Pons (tissue), 1 donor: ENCODE measurements around the gene RNF4.
"Not testable (repeated sequence)": the region's sequence is repeated elsewhere in the genome, so short reads cannot be mapped to it uniquely, and the experiment has no call there.

Source experiments
- DNase-seq: peaks from one replicate; pipeline ENCODE4 v3.0.0-alpha.2; 2016; ENCODE audit warnings: low spot score

Gene RNF4, protein sequence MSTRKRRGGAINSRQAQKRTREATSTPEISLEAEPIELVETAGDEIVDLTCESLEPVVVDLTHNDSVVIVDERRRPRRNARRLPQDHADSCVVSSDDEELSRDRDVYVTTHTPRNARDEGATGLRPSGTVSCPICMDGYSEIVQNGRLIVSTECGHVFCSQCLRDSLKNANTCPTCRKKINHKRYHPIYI

DNA sequence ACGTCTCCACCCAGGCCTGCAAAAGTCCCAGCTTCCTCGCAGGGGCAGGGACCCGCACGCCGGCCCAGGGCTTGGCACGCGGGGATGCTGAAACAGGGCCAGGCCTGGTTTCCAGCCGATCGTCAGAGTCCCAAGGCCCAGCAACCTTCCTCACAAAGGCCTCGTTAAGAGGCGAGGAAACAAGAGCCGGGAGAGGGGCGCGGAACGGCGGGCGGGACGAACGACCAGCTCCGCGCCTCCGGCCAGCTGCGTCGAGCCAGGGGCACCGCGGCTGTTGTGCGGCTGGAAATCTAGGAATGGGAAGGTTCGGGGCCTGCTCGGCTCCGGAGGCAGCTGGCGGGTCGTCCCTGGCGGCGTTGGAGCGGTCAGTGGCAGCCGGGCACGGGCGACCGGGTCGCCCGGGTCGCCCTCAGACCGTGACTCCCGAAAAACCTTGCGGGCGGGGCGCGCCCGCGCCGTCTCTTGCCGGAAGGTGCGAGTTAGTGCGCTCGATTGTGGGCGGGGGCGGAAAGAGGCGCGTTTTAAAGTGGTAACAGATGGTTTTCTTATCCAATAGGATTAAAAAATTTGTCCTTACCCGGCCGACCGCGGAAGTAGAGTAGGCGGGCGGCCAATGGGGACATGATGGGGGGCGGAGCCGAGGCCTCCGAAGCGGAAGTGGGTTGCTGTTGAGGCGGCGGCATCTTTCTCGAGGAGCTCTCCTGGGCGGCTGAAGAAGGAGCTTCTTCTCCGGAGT lies at the start of gene RNF4:
TSS of gene RNF4 (plus strand) at position 651 of the 736 bp plus-strand sequence. CDS start 21,388 bp downstream, outside the sequence.
- DNase-seq, result peak; percentile 97

DNA sequence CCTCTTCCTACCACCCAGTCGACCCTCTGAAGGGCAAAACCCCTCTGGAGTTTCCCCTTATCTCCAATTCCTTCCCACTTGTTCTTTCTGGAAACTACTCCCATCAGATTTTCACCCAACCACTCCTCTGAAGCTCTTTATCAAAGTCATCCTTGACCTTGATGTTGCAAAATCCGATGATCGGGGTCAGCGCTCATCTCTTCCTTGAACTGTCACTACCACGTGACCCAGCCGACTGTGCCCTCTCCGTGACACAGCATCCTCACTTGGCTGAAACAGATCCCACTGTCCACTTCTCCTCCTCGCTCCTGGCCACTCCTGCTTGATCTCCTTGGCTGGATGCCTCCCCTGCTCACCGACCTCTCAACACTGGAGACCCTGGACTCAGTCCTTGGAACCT lies 49.1 kb upstream of the RNF4 start:
- no peak for DNase-seq

DNA sequence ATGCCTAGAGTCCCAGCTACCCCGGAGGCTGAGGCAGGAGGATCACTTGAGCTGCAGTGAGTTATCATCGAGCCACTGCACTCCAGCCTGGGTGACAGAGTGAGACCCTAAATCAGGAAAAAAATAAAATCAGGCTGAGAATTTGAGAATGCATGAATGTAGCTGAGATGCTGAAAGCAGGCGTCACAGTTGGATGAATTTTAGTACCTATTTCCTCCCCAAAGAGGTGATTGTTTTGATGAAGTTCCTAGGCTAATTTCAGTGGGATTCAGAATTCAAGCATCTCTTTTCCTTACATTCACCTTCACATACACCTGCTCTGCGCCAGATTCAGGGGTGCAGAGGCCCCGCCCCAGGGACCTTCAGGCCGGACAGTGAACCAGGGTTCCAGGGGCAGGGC lies 47.0 kb upstream of the RNF4 start:
- DNase-seq, result no peak

DNA sequence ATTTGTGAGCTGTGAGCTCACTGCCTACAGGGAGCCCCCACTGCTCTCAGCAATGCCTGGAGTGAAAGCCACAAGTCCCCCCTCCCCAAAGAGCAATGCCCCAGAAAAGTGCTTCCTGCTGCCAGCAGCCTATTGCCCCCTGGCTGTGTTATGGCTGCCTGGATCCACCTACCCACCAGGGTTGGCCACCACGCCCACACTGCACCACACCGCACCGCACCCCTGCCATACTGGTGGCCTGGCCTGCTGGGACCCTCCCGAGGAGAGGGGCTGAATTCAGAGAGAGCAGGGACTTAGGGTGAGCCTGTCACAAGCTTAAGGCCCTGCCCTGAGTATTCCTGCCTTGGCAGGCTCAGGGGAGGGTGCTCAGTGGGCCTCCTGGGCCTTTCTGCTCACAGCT lies 45.8 kb upstream of the RNF4 start:
- no peak for DNase-seq

DNA sequence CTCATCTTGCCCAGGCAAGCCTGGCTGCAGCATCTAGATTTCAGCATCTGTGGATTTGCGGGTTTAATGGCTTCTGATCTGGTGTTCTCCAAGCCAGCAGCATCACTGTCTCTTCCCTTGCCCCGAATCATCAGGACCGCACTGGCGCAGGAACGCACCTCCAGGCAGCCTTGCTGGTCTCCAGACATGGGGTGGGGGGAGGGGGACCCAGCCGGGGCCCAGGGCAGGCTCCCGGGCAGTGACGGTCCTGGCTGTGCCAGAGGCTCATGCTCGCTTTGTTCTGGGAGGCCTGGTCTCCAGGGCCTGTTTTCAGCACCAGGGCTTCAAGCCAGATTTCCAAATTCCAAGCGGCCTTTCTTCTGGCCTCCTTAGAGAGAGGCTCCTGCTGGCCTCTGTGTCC lies 45.2 kb upstream of the RNF4 start:
- DNase-seq, result no peak

DNA sequence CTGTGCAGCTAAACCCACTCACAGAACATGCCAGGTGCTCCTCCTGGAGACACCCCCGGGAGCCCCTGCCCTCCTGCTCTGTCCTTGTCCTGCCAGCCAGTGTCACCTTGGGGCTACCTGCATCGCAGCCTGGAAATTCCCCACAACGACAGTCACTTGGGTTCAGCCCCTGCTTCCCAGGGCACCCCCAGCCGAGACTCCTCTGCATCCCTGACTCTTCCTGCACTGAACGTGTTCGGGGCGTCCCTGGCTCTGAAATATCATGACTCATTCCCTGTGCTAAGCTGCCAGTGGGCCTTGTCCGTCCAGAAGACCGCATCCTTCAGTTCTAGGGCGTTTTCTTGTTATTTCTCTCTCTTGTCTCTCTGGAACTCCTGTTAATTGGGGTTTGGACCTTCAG lies 44.3 kb upstream of the RNF4 start:
- no peak for DNase-seq

DNA sequence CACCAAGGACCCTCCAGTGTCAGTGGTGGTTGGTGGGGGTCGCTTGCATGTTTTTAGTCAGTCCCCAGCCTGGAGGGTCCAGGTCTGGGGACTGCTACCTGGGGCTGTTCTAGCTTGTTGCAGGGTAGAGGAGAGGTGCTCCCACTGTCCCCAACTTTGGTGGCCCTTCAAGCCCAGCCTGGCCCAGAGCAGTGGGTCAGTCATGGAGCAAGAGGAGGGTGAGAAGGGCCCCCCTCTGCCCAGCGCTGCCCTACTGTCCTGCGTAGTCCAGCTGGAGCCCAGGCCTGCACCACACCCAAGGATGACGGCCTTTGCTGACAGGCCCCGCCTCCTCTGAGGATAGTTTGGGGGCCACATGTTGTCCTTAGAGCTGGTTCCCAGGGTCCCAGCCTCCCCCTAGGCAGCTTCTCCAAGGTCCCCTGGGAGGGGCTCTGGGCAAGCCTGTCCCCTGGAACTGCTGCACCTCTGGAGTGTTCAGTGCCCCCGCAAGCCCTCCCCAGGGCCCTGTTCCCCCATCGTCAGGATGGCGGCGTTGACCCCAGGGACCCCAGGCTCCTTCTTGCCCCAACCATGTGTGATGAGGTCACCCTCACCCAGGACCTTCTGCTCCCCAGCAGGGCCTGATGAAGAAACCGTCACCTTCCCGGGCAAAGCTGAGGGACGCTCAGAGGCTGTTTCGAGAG lies 43.4 kb upstream of the RNF4 start:
- DNase-seq, result no peak

DNA sequence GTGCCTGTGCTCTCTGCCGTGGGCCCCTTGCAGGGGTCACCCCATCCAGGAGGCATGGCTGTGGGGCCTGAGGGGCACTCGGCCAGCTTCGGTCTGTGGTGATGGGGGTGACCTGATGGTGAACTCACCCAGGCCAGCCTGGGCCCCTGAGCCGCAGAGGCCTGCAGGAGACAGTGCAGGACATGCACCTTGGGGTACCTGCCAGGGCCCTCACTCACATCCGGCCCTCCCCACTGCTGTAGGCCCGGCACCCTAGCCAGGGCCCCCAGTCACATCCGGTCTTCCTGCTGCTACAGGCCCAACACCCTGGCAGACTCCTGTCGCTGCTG lies 42.9 kb upstream of the RNF4 start:
- no peak for DNase-seq

DNA sequence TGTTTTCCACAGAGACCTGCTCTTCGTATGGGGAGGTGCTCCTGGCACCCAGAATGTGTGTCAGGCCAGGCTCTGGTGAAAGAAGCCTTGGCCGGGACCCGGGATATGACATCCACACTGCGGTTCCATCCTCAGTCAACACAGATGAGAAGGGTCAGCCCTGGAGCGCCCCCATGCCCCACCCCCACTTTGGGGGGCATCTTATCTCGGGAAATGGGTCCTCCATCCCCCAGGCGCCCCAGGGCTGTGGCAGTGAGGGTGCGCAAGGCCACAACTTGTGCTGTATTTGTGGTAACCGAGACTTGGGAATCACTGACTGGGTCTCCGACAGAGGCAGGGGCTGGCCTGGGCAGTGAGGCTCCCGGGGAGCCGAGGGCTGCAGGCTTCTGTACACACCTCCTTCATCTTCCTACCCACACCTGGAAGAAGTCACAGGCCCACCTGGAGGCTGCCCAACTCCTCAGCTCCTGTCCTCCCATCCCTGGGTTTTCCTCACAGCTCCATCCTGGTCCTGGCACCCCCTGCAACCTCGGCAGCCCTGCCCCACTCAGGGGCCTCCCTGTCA lies 42.1 kb upstream of the RNF4 start:
- DNase-seq, result no peak

DNA sequence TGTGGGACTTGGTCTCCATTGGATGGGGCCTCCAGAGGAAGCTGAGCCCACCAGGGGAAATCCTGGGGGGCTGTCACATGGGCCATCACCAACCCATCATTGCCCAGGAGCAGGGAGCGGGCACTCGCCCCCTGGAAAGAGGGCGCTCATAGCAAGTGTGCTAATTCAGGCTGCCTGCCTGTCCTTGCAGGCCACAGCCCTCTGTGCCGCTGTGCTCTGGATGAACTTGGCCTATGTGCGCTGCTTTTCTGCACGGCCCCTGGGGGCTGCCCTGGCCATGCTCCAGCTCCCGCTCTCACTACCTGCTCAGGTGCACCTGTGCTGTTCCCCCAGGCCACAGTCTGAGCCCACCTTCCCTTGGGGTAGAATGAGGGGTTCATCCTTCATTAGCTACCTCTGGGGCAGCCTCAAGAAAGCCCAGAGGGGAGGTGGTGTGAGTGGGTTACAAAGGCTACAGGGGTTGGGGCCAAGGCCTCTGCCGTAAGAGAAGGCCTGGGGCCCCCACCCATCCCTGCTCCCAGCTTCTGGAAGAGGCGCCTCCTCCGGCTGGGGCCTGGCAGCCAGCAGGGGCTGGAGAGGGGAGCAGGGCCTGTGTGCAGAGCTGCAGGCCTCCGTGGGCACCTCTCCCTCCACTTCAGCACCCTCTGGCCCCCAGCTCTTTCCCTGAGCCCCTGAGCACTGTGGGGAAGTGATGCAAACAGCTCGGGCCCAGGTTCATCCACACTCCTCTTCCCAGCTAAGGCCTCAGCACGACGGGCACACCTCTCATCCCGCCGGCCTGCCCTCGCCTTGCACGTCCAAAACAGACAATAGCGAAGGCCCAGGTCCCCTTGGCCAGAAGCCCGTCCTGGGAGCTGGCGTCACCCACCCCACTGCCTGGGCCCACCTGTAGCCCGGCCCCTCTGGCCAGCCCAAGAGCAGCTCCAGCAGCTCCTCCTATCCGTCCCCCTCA lies 41.2 kb upstream of the RNF4 start:
- DNase-seq, result no peak

DNA sequence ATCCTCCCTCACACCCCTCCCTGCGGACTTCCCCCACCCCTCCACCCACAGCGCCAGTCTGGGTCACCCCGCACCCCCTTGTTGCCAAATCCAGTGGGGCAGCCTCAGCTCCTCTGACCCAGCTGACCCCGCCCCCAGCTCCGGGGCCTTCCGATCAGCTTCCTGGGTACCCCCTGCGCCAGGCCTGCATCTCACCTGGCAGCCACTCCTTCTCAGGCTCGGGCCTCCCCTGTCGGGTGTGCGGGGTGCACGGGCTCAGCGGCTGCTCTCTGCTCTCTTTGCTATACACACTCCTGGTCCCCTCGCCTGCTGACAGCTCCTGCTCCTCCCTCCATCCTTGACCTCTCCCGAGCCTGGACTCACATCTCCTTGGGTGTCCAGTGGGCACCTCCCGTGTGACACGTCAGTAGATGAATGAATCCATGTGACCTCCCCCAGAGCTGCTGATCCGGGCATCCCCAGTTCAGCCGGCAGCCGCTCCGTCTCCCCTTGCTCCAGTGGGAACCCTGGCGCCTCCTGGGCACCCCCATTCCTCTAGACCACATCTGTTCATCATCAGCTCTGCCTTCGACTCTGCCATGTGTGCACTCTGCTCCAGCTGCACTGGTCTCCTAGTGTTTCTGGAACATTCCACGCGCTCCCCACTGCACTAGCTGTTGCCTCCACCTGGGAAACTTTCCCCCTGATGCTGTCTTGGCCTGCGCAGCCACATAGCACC lies 40.3 kb upstream of the RNF4 start:
- DNase-seq, result no peak

DNA sequence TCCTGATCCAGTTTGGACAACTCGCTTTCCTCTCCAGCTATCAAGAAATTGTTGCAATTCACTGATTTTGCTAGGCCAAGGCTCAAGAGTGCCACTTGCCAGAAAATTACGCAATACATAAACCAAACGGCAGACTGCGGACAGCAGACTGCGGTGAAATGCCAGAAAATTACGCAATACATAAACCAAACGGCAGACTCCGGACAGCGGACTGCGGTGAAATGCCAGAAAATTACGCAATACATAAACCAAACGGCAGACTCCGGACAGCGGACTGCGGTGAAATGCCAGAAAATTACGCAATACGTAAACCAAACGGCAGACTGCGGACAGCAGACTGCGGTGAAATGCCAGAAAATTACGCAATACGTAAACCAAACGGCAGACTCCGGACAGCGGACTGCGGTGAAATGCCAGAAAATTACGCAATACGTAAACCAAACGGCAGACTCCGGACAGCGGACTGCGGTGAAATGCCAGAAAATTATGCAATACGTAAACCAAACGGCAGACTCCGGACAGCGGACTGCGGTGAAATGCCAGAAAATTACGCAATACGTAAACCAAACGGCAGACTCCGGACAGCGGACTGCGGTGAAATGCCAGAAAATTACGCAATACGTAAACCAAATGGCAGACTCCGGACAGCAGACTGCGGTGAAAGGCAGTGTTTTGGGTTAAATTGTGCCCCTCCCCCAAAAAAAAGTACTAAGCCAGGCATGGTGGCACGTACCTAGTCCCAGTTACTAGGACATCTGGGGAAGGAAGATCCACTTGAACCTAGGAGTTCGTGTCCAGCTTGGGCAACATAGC lies 38.8 kb upstream of the RNF4 start:
- not testable (repeated sequence) for DNase-seq

DNA sequence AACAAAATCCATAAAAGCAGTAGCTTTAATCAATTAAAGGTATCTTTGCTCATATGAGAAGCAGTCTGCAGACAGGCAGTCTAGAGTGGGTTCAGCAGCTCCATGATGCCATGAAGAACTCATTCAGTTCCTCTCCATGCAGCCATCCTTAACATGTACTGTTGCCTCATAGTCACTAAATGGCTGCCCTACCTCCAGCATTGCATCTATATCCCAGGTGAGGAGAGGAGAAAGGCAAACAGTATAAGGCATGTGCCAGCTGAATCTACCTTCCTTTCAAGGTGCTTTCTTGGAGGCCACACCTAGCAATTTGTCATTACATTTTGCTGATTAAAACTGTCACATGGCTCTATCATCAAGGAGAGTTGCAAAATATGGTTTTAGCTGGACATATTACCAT lies 36.9 kb upstream of the RNF4 start:
- no peak for DNase-seq

DNA sequence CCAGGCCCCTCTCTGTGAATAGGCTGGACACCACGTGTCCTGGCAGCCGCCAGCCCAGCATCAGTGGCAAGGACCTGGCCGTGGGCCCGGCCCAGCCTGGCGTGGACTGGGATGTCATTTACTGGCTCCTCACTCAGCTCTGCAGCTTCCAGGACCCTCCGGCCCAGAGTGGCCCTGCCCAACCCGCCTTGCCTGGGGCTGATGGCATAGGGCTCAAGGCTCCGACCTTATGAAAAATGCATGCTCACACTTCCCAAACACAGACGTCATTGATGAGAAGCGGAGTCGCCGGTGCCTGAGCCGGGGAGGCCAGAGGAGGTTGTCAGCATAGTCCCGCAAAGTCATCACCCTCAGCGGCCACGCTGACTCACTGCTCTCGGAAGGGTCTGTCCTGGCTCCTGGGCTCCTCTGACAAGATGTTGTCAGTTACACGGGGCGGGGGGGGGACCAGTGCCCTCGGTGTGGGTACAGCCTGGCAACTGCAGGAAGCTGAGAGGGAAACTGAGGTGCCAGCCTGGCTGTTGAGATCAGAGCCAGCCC lies 35.8 kb upstream of the RNF4 start:
- DNase-seq, result peak; percentile 89

DNA sequence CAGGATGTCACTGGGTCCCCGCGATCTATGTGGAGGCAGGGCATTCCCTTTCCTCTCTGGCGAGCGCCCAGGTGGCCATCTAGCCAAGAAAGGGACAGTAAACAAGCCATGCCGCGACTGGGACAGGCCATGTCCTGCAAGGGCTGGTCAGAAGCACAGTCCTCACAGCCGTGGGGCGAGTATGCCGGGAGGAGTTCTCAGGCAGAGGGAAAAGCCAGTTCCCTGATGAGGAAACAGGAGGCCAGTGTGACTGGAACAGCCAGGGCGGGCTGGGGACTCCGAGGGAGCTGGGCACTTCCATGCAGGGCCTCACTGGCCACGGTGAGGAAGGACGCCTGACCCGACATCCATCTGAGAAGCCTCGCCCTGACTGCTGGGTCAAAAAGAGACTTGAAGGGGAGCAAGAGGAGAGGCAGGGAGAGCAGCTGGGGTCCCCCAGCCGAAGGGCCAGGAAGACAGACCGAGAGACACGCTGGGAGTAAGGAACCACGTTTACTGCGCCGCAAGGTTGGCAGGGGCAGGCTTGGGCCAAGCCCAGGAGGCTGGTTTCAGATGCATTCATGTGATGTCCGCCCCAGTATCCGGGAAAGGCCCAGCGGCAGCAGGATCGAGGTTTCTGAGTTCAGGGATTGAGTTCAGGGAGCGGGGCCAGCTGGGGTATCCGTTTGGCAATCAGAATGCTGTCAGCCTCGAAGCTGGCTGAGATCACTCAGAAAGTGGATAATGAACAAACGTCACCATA lies 35.1 kb upstream of the RNF4 start:
- peak; percentile 59 for DNase-seq

DNA sequence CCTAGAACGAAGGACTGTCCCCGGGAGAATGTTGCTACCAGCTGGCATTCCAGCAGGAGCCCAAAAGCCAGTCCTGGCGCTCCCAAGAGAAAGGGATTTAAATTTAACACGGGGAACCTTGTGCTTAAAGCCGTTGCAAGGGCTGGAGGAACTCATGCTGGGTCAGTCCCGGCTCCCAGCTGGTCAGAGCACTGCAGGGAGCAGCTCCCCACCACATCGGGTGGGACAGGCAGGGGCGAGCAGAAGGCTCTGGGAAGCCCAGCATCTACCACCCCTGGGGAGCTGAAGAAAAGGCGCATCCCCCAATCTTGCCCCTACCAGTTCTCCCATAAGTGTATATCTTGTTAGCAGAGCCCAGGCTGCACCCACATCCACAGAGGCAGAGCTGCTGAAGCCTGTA lies 34.5 kb upstream of the RNF4 start:
- no peak for DNase-seq

DNA sequence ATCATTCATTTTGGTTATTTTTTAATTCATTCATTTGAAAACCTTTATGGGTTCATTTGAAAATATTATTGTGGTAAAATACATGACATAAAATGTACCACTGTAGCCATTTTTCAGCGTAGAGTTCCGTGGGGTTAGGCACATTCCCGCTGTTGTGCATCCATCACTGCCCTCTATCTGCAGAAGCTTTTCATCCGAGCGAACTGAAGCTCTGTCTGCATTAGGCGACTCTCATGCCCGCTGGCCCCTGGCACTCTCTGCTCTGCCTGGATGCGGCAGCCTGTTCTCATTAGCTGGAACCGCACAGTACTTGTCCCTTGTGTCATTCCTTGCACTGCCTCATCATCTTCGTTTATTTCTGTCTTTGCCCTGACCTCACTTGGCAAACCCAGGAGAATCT lies 32.6 kb upstream of the RNF4 start:
- DNase-seq, result peak; percentile 85

DNA sequence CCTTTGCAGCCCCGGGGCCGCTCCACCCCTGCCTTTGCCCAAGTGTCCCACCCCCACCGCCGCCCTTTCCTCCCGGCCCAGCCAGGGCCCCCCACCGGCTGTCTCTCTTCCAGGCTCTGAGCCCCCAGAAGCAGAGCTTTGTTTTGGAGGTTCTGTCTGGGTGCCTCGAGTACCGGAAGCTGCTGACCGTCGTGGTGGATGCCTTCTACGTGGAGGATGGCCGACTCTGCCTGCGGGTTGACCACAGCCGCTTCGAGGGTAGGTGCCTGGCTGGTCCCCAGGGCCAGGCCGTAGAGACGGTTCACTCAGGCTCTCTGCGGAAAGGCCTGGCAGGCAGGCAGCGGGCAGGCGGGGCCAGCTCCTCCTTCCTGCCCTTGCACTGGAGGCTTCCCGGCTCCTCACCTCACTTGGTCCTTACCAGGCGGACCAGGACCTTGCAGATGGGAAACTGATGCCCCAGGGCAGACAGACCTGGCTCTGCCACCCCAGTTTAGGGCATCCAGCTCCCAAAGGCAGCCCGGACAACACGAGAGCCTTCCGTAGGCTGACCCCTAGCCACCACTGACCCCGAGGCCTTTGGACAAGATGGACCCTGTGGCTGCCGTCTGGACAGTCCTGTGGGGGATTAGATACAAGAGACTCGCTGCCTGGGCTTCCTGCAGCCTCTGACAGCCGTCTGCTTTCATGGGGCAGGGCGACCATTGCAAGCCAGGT lies 32.0 kb upstream of the RNF4 start:
- DNase-seq, result no peak
